Measurements from ENCODE around the gene EGLN2. TPM values are rescaled to one million over a fixed set of nuclear protein-coding genes. Genes with fewer than 3 reads are reported as not detected.

EGLN2 gene
- polyA plus RNA-seq, 1 of the 3 experiments (the other 2 are of a cell fraction): 43.0 TPM

DNA sequence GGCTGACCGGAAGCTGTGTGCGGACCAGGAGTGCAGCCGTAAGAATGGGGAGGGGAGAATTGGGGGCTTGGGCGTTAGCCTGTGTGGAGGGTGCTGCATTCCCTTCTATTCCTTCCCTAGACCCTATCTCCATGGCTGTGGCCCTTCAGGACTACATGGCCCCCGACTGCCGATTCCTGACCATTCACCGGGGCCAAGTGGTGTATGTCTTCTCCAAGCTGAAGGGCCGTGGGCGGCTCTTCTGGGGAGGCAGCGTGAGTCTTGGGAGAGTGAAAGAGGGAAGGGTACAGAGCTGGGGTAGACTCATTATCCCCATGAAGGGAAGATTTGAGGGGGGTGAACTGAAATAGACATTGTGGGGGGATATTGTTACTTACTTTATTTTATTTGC lies 23.4 kb upstream of the EGLN2 start:
- peaks cover 13% of the 10 kb centered on the region for H3F3A ChIP-seq (replicated peaks; ENCODE audit: insufficient read depth)
- no peaks in the 10 kb centered on the region for H3K27me3 ChIP-seq (ENCODE audit: insufficient read depth)
- no peak for DNase-seq
- ChIA-PET POLR2A (no interaction called here), CTCF (interaction anchor here (1.0 to 1.6 kb wide), 2 partner anchors 31 to 44 kb away, joined by 3 to 5 read pairs; no protein-coding TSS in a partner anchor)
- no peaks in the 10 kb centered on the region for H3K36me3 ChIP-seq (replicated peaks in 1 of 2; ENCODE audit: control insufficient read depth in 1 of 2, insufficient read depth in 2 of 2, low read length in 1 of 2)
- H3K9me3 ChIP-seq: no peaks in the 10 kb centered on the region
- H3K4me1 ChIP-seq (ENCODE audit: control insufficient read depth in 1 of 2, insufficient read depth in 2 of 2, low read depth in 1 of 2, low read length in 1 of 2): peaks cover 6 to 9% of the 10 kb centered on the region in 2 experiments; a peak in 2 of 4 replicates
- H2AFZ ChIP-seq (ENCODE audit: low read depth): no peak overlapping the region
- H3K4me3 ChIP-seq (ENCODE audit: low read depth in 2 of 2, low read length in 1 of 2): no peak overlapping the region
- TF ChIP-seq GATA2 (CRISPR knock-in tag; IDR thresholded peaks at IDR 0.05): no peak
- TF ChIP-seq, protein P1, sequence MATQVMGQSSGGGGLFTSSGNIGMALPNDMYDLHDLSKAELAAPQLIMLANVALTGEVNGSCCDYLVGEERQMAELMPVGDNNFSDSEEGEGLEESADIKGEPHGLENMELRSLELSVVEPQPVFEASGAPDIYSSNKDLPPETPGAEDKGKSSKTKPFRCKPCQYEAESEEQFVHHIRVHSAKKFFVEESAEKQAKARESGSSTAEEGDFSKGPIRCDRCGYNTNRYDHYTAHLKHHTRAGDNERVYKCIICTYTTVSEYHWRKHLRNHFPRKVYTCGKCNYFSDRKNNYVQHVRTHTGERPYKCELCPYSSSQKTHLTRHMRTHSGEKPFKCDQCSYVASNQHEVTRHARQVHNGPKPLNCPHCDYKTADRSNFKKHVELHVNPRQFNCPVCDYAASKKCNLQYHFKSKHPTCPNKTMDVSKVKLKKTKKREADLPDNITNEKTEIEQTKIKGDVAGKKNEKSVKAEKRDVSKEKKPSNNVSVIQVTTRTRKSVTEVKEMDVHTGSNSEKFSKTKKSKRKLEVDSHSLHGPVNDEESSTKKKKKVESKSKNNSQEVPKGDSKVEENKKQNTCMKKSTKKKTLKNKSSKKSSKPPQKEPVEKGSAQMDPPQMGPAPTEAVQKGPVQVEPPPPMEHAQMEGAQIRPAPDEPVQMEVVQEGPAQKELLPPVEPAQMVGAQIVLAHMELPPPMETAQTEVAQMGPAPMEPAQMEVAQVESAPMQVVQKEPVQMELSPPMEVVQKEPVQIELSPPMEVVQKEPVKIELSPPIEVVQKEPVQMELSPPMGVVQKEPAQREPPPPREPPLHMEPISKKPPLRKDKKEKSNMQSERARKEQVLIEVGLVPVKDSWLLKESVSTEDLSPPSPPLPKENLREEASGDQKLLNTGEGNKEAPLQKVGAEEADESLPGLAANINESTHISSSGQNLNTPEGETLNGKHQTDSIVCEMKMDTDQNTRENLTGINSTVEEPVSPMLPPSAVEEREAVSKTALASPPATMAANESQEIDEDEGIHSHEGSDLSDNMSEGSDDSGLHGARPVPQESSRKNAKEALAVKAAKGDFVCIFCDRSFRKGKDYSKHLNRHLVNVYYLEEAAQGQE (IDR thresholded peaks at IDR 0.05; ENCODE audit: low read depth, low read length): no peak
- TF ChIP-seq GABPA (IDR thresholded peaks at IDR 0.05; ENCODE audit: low read depth): no peak
- no peak for TF ChIP-seq FOSL2 (IDR thresholded peaks at IDR 0.05; ENCODE audit: borderline replicate concordance, low read depth)
- TF ChIP-seq, protein P2, sequence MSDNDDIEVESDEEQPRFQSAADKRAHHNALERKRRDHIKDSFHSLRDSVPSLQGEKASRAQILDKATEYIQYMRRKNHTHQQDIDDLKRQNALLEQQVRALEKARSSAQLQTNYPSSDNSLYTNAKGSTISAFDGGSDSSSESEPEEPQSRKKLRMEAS (IDR thresholded peaks at IDR 0.05; ENCODE audit: low read depth): no peak
- TF ChIP-seq EP300 (IDR thresholded peaks at IDR 0.05; ENCODE audit: borderline replicate concordance in 1 of 2, low read depth in 1 of 2, low read length in 1 of 2): no peak
- TF ChIP-seq SMC3 (IDR thresholded peaks at IDR 0.05; ENCODE audit: low read depth, low read length): no peak
- no peak for TF ChIP-seq TEAD4 (IDR thresholded peaks at IDR 0.05; ENCODE audit: borderline replicate concordance, insufficient read depth)
- TF ChIP-seq, protein P3, sequence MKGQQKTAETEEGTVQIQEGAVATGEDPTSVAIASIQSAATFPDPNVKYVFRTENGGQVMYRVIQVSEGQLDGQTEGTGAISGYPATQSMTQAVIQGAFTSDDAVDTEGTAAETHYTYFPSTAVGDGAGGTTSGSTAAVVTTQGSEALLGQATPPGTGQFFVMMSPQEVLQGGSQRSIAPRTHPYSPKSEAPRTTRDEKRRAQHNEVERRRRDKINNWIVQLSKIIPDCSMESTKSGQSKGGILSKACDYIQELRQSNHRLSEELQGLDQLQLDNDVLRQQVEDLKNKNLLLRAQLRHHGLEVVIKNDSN (IDR thresholded peaks at IDR 0.05; ENCODE audit: borderline replicate concordance, low read depth): no peak
- no peak for TF ChIP-seq FOXM1 (IDR thresholded peaks at IDR 0.05; ENCODE audit: low read depth)
- TF ChIP-seq MXI1 (IDR thresholded peaks at IDR 0.05; ENCODE audit: low read depth, low read length): no peak
- TF ChIP-seq JUND (IDR thresholded peaks at IDR 0.05): no peak
- no peak for TF ChIP-seq CHD2 (IDR thresholded peaks at IDR 0.05; ENCODE audit: low read length, partially characterized antibody)
- TF ChIP-seq, protein P4, sequence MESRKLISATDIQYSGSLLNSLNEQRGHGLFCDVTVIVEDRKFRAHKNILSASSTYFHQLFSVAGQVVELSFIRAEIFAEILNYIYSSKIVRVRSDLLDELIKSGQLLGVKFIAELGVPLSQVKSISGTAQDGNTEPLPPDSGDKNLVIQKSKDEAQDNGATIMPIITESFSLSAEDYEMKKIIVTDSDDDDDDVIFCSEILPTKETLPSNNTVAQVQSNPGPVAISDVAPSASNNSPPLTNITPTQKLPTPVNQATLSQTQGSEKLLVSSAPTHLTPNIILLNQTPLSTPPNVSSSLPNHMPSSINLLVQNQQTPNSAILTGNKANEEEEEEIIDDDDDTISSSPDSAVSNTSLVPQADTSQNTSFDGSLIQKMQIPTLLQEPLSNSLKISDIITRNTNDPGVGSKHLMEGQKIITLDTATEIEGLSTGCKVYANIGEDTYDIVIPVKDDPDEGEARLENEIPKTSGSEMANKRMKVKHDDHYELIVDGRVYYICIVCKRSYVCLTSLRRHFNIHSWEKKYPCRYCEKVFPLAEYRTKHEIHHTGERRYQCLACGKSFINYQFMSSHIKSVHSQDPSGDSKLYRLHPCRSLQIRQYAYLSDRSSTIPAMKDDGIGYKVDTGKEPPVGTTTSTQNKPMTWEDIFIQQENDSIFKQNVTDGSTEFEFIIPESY (IDR thresholded peaks at IDR 0.05; ENCODE audit: borderline replicate concordance, low read depth): no peak
- TF ChIP-seq, protein P5, sequence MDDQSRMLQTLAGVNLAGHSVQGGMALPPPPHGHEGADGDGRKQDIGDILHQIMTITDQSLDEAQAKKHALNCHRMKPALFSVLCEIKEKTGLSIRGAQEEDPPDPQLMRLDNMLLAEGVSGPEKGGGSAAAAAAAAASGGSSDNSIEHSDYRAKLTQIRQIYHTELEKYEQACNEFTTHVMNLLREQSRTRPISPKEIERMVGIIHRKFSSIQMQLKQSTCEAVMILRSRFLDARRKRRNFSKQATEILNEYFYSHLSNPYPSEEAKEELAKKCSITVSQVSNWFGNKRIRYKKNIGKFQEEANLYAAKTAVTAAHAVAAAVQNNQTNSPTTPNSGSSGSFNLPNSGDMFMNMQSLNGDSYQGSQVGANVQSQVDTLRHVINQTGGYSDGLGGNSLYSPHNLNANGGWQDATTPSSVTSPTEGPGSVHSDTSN (IDR thresholded peaks at IDR 0.05): no peak
- TF ChIP-seq ELF1 (IDR thresholded peaks at IDR 0.05): no peak
- no peak for TF ChIP-seq SIN3A (IDR thresholded peaks at IDR 0.05; ENCODE audit: borderline replicate concordance, low read depth, low read length)
- no peak for TF ChIP-seq TCF12 (IDR thresholded peaks at IDR 0.05)
- no peak for TF ChIP-seq RAD21 (IDR thresholded peaks at IDR 0.05; ENCODE audit: low read length)
- no peak for TF ChIP-seq NFIC (IDR thresholded peaks at IDR 0.05; ENCODE audit: borderline replicate concordance)
- no peak overlapping the region for H3K4me2 ChIP-seq
- H3K9ac ChIP-seq: no peak overlapping the region
- H3K27ac ChIP-seq (ENCODE audit: low read depth in 2 of 2, low read length in 1 of 2): no peak overlapping the region
- no peaks in the 10 kb centered on the region for H4K20me1 ChIP-seq (ENCODE audit: insufficient read depth)
- WGBS (ENCODE audit: low lambda C conversion rate): 93% methylated on average over 10 of the region's 10 CpGs
- no peaks in the 10 kb centered on the region for H3K9me2 ChIP-seq
- peaks cover 15% of the 10 kb centered on the region; the same call in 1 of the 2 replicates for H3K79me2 ChIP-seq (ENCODE audit: insufficient read depth)
